Neural cell (in vitro differentiated cells): Measurements from ENCODE around the gene PAQR5. TPM values are rescaled to one million over a fixed set of nuclear protein-coding genes. Genes with fewer than 3 reads are reported as not detected.

Source experiments
- H2AFZ ChIP-seq: fragments of 200-600, 300-800 bp; sonication (generic), shearing (Covaris generic); 2 replicates; pipeline ENCODE4 v1.6.0; 2014; ENCODE audit warnings: low read depth, mild to moderate bottlenecking, antibody characterized with exemption, low read length, moderate library complexity
- H3F3A ChIP-seq: fragments of 200-600 bp; shearing (Covaris generic); 2 replicates; pipeline ENCODE4 v1.6.1; 2016; ENCODE audit warnings: mild to moderate bottlenecking, moderate library complexity, mixed read lengths, antibody characterized with exemption, low read length; ENCODE audit not compliant: insufficient read depth, poor library complexity, severe bottlenecking
- H3K27ac ChIP-seq: fragments of 200-600, 300-800 bp; sonication (generic), shearing (Covaris generic); 2 replicates; pipeline ENCODE4 v1.5.1; 2014; ENCODE audit warnings: mild to moderate bottlenecking, low read length, moderate library complexity
- H3K27me3 ChIP-seq: fragments of 300-800, 200-600 bp; sonication (generic), shearing (Covaris generic); 2 replicates; pipeline ENCODE4 v1.6.0; 2014; ENCODE audit warnings: mild to moderate bottlenecking, low read depth, low read length, moderate library complexity; ENCODE audit not compliant: insufficient read depth
- H3K36me3 ChIP-seq: fragments of 300-800, 200-600 bp; sonication (generic), shearing (Covaris generic); 2 replicates; pipeline ENCODE4 v1.5.1; 2014; ENCODE audit warnings: mild to moderate bottlenecking, antibody characterized with exemption, low read length, moderate library complexity; ENCODE audit not compliant: insufficient read depth
- H3K4me2 ChIP-seq: fragments of 300-800, 200-600 bp; sonication (generic), shearing (Covaris generic); 2 replicates; pipeline ENCODE4 v1.6.0; 2014; ENCODE audit warnings: mild to moderate bottlenecking, low read length
- H3K4me3 ChIP-seq: fragments of 300-800, 200-600 bp; sonication (generic), shearing (Covaris generic); 2 replicates; pipeline ENCODE4 v1.5.1; 2014; ENCODE audit warnings: mild to moderate bottlenecking, low read length, moderate library complexity
- H3K79me2 ChIP-seq: fragments of 200-600 bp; shearing (Covaris generic); replicated peaks from 2 replicates; pipeline ENCODE4 v1.6.0; 2014; ENCODE audit warnings: mild to moderate bottlenecking, low read length, moderate library complexity; ENCODE audit not compliant: insufficient read depth
- H3K9ac ChIP-seq: fragments of 300-800, 200-600 bp; sonication (generic), shearing (Covaris generic); 2 replicates; pipeline ENCODE4 v1.6.1; 2016; ENCODE audit warnings: mild to moderate bottlenecking, low read length, mixed read lengths
- H3K9me2 ChIP-seq: fragments of 200-600 bp; shearing (Covaris generic); 2 replicates; pipeline ENCODE4 v1.6.1; 2016; ENCODE audit warnings: mild to moderate bottlenecking, low read length, mixed read lengths; ENCODE audit not compliant: insufficient read depth
- H3K9me3 ChIP-seq: fragments of 200-600, 300-800 bp; sonication (generic), shearing (Covaris generic); 2 replicates; pipeline ENCODE4 v1.6.1; 2016; ENCODE audit warnings: mild to moderate bottlenecking, mixed run types, low read length, moderate library complexity, mixed read lengths
- H4K20me1 ChIP-seq: fragments of 200-600 bp; shearing (Covaris generic); 2 replicates; pipeline ENCODE4 v1.6.1; 2016; ENCODE audit warnings: mild to moderate bottlenecking, mixed run types; ENCODE audit not compliant: insufficient read depth
- CTCF ChIP-seq: fragments of 450-650 bp; IDR thresholded peaks from 2 replicates; pipeline ENCODE4 v1.5.1; 2014; ENCODE audit warnings: antibody characterized with exemption, mild to moderate bottlenecking, moderate library complexity; ENCODE audit not compliant: poor library complexity, severe bottlenecking
- EP300 ChIP-seq: fragments of 450-650 bp; conservative IDR thresholded peaks from 2 replicates; pipeline ENCODE4 v1.6.1; 2014; ENCODE audit warnings: antibody characterized with exemption, mild to moderate bottlenecking, moderate library complexity; ENCODE audit not compliant: poor library complexity, severe bottlenecking
- EZH2 ChIP-seq: fragments of 200-600, 300-800 bp; shearing (Covaris generic), sonication (generic); IDR thresholded peaks from 2 replicates; pipeline ENCODE4 v1.6.1; 2014; ENCODE audit warnings: antibody characterized with exemption, low read length, borderline replicate concordance, mild to moderate bottlenecking; ENCODE audit not compliant: insufficient read depth, poor library complexity, severe bottlenecking
- MXI1 ChIP-seq: fragments of 450-650 bp; conservative IDR thresholded peaks from 2 replicates; pipeline ENCODE4 v1.6.1; 2014; ENCODE audit warnings: antibody characterized with exemption, mild to moderate bottlenecking; ENCODE audit not compliant: poor library complexity, severe bottlenecking
- POLR2AphosphoS5 ChIP-seq: IDR thresholded peaks from 2 replicates; pipeline ENCODE4 v1.6.1; 2012
- RAD21 ChIP-seq: fragments of 450-650 bp; conservative IDR thresholded peaks from 2 replicates; pipeline ENCODE4 v1.6.1; 2014; ENCODE audit warnings: antibody characterized with exemption, mild to moderate bottlenecking, moderate library complexity
- SMC3 ChIP-seq: fragments of 450-650 bp; conservative IDR thresholded peaks from 2 replicates; pipeline ENCODE4 v1.6.1; 2014; ENCODE audit warnings: antibody characterized with exemption, mild to moderate bottlenecking, moderate library complexity; ENCODE audit not compliant: poor library complexity
- TAF1 ChIP-seq: IDR thresholded peaks from 2 replicates; pipeline ENCODE4 v1.6.1; 2012; ENCODE audit warnings: low read depth
- polyA plus RNA-seq: library from polyadenylated mRNA; depleted of rRNA; stranded (reverse); fragments of >200 nt; gene quantifications from 2 replicates; pipeline ENCODE4 v1.2.3, GENCODE V29; 2014
- TF ChIP-seq, protein P1 (sequence below): IDR thresholded peaks from 2 replicates; pipeline ENCODE4 v1.6.1; 2012; ENCODE audit warnings: borderline replicate concordance

Gene PAQR5
- polyA plus RNA-seq, 1 donor from 2014 or later = not detected

DNA sequence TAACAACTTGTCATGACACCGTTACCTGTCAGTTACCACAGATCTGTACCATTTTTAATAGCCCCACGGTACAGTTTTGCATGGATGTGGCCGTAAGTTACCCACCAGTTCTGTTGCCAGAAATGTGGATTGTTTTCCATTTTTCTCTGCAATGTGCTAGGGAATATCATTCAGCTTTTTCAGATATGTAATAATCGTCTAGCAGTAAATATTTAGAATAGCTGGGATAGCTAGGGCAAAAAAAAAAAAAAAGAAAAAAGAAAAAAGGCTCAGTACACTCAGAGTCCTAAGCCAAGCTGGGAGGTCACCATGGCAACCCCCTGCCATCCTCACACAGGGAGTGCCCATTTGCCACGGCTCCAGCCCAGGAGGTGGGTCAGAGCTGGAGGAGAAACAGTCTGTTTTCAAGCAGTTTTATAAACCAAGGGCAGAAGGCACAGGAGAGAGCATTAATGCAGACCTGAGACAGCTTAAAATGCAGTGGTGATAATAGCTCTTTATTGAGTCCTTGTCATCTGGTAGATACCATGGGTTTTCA is 25.2 kb downstream of the PAQR5 start:
- Histone ChIP-seq H3K27me3 (no peaks in the 10 kb centered on the region), H2AFZ (no peak overlapping the region), H3K27ac (no peak overlapping the region), H3F3A (no peaks in the 10 kb centered on the region), H3K36me3 (no peaks in the 10 kb centered on the region), H3K9me2 (no peaks in the 10 kb centered on the region), H4K20me1 (no peaks in the 10 kb centered on the region), H3K4me3 (no peak overlapping the region), H3K9ac (no peak overlapping the region), H3K9me3 (no peaks in the 10 kb centered on the region), H3K79me2 (no peaks in the 10 kb centered on the region), H3K4me2 (no peak overlapping the region)
- no peak for TF ChIP-seq POLR2AphosphoS5
- TF ChIP-seq, protein P1, sequence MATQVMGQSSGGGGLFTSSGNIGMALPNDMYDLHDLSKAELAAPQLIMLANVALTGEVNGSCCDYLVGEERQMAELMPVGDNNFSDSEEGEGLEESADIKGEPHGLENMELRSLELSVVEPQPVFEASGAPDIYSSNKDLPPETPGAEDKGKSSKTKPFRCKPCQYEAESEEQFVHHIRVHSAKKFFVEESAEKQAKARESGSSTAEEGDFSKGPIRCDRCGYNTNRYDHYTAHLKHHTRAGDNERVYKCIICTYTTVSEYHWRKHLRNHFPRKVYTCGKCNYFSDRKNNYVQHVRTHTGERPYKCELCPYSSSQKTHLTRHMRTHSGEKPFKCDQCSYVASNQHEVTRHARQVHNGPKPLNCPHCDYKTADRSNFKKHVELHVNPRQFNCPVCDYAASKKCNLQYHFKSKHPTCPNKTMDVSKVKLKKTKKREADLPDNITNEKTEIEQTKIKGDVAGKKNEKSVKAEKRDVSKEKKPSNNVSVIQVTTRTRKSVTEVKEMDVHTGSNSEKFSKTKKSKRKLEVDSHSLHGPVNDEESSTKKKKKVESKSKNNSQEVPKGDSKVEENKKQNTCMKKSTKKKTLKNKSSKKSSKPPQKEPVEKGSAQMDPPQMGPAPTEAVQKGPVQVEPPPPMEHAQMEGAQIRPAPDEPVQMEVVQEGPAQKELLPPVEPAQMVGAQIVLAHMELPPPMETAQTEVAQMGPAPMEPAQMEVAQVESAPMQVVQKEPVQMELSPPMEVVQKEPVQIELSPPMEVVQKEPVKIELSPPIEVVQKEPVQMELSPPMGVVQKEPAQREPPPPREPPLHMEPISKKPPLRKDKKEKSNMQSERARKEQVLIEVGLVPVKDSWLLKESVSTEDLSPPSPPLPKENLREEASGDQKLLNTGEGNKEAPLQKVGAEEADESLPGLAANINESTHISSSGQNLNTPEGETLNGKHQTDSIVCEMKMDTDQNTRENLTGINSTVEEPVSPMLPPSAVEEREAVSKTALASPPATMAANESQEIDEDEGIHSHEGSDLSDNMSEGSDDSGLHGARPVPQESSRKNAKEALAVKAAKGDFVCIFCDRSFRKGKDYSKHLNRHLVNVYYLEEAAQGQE = no peak
- TF ChIP-seq EP300 = no peak
- no peak for TF ChIP-seq SMC3
- TF ChIP-seq MXI1 = no peak
- TF ChIP-seq RAD21 = no peak
- no peak for TF ChIP-seq CTCF
- TF ChIP-seq TAF1 = no peak
- no peak for TF ChIP-seq EZH2

GRCh38 chr15:69324565-69324964 is 25.9 kb downstream of the PAQR5 start:
- Histone ChIP-seq H3K27me3 (no peaks in the 10 kb centered on the region), H3K9me2 (no peaks in the 10 kb centered on the region), H3K27ac (no peak overlapping the region), H4K20me1 (no peaks in the 10 kb centered on the region), H3K79me2 (no peaks in the 10 kb centered on the region), H2AFZ (no peak overlapping the region), H3K36me3 (no peaks in the 10 kb centered on the region), H3F3A (no peaks in the 10 kb centered on the region), H3K4me2 (no peak overlapping the region), H3K9ac (no peak overlapping the region), H3K9me3 (no peaks in the 10 kb centered on the region), H3K4me3 (no peak overlapping the region)
- TF ChIP-seq MXI1 = no peak
- TF ChIP-seq SMC3 = no peak
- no peak for TF ChIP-seq POLR2AphosphoS5
- no peak for TF ChIP-seq EP300
- TF ChIP-seq TAF1 = no peak
- no peak for TF ChIP-seq EZH2
- TF ChIP-seq CTCF = no peak
- no peak for TF ChIP-seq RAD21
- TF ChIP-seq, protein P1 = no peak
